C4-2B (cell line): ENCODE results near the gene DCBLD2.

Experiments used
- ZFX ChIP-seq: fragments of 450-650 bp; IDR thresholded peaks from 2 replicates; pipeline ENCODE4 v1.6.1; 2017
- TF ChIP-seq, protein P1 (sequence below): fragments of 450-650 bp; conservative IDR thresholded peaks from 2 replicates; pipeline ENCODE4 v1.5.1; 2017; ENCODE audit warnings: mild to moderate bottlenecking

- TF ChIP-seq, protein P1, sequence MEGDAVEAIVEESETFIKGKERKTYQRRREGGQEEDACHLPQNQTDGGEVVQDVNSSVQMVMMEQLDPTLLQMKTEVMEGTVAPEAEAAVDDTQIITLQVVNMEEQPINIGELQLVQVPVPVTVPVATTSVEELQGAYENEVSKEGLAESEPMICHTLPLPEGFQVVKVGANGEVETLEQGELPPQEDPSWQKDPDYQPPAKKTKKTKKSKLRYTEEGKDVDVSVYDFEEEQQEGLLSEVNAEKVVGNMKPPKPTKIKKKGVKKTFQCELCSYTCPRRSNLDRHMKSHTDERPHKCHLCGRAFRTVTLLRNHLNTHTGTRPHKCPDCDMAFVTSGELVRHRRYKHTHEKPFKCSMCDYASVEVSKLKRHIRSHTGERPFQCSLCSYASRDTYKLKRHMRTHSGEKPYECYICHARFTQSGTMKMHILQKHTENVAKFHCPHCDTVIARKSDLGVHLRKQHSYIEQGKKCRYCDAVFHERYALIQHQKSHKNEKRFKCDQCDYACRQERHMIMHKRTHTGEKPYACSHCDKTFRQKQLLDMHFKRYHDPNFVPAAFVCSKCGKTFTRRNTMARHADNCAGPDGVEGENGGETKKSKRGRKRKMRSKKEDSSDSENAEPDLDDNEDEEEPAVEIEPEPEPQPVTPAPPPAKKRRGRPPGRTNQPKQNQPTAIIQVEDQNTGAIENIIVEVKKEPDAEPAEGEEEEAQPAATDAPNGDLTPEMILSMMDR, result no peak
- no peak for TF ChIP-seq ZFX
These were observed 2.4 kb upstream of the DCBLD2 start for GRCh38 chr3:98903705-98904481.
